HG03066 (cell line): Measurements from ENCODE around the gene SIK3.

Experiments
- ATAC-seq: cut with Tn5 transposase; IDR thresholded peaks from one replicate; pipeline ENCODE4 v1.9.1; 2021; ENCODE audit warnings: low read depth; ENCODE audit not compliant: unreplicated experiment

The SIK3 gene

GRCh38 chr11:116909245-116909644 lies 189.0 kb downstream of the SIK3 start:
- ATAC-seq = no peak

DNA sequence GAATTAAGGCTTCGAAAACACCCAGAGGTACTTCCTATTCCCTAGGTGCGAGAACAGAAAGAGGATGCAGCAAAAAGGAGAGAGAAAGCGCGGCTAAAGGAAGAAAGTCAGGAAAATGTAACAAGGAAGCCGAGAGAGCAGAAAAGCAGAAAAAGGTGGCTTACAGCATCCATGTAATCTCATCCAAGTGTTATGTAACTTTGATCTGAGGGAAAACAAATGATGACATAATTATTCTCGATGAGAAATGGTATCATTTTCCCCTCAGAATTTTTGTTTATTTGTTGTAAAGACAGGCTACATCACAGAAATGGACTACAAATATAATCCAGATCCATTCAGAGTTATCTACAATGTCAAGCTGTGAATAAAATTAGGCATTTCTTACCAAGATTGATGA lies 191.7 kb downstream of the SIK3 start:
- ATAC-seq = no peak

DNA sequence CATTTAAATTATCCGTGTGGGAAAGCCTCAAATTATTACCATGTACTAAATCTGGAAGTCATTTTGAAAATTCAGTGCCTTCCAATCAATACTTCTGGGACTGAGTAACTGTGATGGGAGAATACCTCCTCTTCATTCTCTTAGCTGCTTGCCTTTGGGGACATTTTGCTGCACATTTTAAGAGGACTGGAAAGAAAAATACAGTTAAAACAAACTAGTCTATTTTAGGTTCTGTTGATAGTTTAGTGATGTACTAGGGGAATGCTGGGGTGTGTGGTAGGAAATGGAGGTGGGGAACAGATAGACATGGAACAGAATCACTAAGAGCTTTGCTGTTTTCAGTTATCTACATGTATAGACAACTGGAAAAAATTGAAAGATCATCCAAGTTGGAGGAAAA lies 195.1 kb downstream of the SIK3 start:
- no peak for ATAC-seq

- ATAC-seq = no peak
Measured at GRCh38 chr11:116901964-116902688, 196.1 kb downstream of the SIK3 start.

DNA sequence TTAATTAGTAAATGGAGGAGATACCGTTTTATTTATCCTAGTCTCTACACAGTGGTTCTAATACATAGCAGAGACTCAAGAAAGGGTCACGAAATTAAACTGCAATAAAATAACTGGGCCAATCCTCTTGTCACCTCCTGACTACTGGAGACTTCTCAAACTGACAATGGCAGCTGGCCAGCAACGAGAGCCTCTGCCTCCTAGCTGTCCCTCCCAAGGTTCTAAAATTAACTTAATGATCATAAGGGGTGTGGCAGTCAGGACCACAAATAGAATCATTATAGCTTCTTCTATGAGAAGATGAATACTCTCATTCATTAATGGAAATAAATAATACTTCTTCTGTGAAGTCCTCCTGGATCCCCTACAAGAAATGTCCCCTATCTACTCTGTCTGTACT lies 197.0 kb downstream of the SIK3 start:
- no peak for ATAC-seq

GRCh38 chr11:116896211-116896610 lies 202.0 kb downstream of the SIK3 start:
- no peak for ATAC-seq

DNA sequence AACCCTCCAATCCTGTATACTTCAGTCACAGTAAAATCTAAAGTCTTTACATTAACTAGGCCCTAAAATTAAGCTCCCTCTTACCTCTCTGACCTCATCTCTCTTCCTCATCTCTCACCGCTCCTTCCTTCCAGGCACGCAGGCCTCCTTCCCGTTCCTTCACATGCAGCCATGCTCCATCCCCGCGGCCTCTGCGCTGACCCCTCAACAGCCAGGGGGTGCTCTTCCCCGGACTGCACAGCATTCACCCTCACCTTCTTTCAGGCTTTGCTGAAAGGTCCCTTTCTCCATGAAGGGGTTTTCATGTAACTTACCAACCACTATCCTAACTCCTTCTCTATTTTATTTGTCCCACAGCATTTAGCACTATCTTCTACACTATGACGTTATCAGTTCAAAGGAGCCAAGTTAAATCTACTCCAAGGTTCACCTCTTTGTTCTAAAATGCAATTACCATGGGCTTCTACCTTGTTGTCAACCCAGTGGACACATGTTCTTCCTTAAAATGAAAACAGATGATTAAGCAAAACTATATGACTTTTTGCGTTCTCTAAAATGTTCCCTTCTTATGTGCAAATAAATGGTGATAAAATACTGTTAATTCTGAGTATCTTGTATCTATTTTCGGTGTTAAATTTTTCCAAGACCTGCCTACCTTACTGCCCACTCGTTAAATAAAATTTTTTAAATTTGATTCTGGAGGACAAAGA lies 203.0 kb downstream of the SIK3 start:
- no peak for ATAC-seq

DNA sequence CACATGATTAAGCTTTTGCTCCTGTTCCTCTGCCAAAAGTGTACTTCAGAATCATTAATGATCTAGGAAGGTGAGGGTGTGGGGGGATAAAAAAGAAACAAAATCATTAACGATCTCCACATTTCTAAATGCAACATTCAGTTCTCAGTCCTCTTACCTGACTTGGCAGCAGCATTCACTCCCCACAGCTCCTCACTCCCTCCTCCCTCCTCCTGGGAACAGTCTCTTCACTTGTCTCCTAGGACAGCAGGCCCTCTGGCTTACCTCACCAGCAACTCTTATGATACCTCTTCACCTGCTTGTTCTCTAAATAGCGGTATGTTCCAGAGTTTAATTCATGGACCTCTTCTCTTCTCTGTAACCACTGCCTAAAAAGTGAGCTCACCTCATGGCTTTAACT lies 204.3 kb downstream of the SIK3 start:
- no peak for ATAC-seq

DNA sequence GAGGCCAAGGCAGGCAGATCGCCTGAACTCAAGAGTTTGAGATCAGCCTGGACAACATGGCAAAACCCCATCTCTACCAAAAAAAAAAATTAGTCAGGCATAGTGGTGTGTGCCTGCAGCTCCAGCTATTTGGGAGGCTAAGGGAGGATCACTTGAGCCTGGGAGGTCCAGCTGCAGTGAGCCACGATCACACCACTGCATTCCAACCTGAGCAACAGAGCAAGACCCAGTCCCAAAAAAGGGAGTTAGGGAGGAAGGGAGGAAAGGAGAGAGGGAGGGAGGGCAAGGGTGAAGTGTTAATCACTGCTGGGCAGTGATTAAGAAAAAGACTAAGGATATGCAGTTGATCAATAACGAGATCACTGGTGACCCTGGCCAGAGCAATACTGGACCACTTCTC lies 204.8 kb downstream of the SIK3 start:
- no peak for ATAC-seq

DNA sequence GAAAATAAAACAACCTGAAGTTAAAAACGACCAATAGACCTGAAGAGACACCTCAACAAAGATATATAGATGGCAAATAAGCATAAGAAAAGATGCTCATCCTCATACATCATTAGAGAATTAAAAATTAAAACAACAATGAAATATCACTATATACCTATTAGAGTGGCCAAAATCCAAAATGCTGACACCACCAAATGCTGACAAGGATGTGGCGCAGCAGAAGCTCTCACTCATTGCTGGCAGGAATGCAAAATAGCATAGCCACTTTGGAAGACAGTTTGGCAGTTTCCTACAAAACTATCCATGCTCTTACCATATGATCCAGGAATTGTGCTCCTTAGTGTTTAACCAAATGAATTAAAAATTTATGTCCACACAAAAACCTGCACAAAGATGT lies 205.9 kb downstream of the SIK3 start:
- ATAC-seq = no peak

- ATAC-seq = no peak
Measured at GRCh38 chr11:116891746-116892145, 206.5 kb downstream of the SIK3 start.

DNA sequence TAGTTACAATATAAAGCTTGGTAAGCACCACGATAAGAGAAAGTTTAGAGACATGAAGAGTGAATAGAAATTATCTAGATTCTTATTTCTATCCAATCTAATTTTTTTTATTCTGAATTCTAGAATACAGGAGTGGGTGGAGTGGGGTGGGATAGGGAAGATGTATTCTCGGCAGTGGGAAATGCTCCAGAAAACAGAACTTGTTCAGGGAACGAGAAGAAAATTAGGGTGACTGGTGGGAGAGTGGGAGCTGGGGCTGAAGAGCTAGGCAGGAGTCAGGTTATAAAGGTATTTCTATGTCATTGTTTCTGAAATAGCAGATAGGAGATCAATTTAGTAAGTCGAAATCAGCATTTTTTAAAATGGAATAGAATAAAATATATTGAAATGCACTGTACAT lies 207.6 kb downstream of the SIK3 start:
- ATAC-seq = no peak

- peak; percentile 68 for ATAC-seq
Measured at GRCh38 chr11:116890193-116890592, 208.0 kb downstream of the SIK3 start.

DNA sequence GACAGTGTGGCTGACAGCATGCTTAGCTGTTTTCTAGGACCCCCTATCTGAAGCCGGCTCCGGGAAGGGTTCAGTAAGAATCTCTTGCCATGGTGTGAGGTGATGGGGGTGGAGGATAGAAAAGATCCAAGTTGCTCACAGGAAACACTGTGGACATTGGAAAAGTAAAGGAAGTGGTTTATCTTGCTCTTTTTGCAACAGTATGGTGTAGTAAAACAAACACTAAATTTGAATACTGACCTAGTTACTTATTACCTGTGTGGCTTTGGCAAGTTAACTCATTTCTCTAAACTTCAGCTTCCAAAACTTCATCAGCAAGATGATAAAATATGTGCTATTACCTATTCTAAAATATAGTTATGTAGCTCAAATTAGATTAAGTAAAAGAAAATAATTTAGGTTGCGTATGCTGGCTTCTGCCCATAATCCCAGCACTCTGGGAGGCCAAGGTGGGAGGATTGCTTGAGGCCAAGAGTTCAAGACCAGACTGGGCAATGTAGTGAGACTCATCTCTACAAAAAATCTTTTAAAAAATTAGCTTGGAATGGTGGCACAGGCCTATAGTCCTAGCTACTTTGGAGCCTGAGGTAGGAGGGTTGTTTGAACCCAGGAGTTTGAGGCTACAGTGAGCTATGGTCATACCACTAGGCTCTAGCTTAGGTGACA lies 209.2 kb downstream of the SIK3 start:
- ATAC-seq = no peak

GRCh38 chr11:116888024-116888423 lies 210.2 kb downstream of the SIK3 start:
- no peak for ATAC-seq

DNA sequence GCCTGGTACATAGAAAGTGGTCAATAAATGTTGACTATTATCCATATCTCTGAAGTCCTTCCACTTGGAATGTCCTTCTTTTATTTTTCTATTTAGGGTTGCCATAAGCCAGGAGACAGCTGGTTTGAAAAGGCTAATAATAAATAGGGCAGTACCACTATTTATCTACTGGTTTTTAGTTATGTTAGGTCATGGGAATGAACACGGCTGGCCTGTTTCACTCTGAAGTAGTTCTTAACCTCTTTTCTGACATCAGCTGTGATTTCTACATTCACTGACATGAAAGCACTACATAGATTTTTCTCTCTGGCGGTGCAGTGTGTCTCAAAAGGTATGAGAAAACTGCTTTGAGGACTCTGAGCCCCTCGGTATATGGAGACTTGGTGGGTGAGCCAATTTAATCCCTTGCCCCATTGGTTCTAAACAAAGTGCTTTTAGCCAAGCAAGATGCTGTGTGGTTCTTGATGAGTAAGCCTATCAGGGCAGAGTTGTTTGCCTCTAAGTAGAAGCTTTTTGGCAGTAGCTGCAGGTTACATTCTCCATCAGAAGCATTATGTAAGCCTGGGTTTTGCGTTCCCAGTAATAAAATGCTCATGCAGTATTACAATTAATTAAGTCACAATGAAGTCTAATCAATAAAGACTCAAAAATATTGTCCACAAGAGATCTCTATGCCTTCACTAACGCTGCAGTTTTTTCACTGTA lies 212.1 kb downstream of the SIK3 start:
- ATAC-seq = no peak

DNA sequence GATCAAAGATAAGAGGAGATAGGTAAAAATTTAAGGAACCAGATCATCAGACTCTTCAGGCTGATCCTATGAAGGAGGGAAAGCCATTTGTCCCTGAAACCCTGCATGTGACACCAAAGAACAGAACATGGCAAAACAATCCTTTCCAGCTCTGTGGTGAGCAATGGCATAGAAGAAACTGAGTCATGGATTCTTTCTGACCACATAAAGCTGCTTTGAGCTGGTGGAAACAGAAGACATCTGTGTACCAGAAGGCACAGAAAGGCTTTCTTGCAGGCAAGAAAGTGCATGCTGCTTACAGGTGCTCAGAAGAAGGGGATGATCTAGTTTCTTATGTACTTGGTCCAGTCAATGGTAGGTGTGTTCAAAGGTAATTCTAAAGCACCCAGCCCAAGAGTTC lies 215.8 kb downstream of the SIK3 start:
- no peak for ATAC-seq

DNA sequence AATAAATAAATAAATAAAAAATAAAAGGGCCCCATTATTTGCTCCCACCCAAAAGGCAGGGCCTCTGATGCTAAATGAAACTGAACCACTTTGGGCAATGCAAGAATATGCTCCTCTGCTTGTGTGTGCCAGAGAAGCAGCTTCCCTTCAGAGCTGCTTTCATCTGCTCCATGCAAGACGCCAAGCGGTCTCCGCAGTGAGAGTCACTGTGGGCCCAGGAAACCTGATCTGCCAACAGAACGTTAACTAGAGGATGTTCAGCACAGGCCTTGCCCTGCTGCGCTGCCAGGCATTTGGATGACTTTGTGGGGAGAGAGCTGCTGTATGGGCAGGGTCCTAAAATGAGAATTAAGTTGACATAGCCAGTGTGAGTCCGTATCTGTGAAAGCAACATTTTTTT lies 217.1 kb downstream of the SIK3 start:
- ATAC-seq = no peak

GRCh38 chr11:116879800-116880625 lies 218.2 kb downstream of the SIK3 start:
- ATAC-seq = peak; percentile 63

- no peak for ATAC-seq
Measured at GRCh38 chr11:116876656-116877055, 221.6 kb downstream of the SIK3 start.
